ENCODE results near the gene KIT.

The KIT gene

DNA sequence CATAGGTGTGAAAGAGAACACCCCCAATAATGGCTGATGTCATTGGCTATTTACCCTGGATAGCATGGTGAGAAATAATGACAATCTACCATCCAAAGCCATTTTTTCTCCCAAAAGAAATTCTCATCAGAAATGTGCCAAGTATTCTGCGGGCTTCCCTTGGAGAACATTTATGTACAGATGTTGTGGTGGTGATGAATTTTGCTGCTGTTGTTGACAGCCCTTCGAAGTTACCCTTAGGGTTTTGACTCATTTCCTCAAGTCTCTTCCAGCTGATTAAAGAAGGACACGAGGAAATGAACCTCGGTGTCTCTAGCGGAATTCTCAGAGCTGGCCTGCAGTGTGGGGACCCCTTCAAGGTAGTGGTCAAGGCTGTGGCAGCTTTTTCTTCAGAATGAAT, 3.4 kb downstream of the KIT start:
- peak; percentile 68 for DNase-seq

DNA sequence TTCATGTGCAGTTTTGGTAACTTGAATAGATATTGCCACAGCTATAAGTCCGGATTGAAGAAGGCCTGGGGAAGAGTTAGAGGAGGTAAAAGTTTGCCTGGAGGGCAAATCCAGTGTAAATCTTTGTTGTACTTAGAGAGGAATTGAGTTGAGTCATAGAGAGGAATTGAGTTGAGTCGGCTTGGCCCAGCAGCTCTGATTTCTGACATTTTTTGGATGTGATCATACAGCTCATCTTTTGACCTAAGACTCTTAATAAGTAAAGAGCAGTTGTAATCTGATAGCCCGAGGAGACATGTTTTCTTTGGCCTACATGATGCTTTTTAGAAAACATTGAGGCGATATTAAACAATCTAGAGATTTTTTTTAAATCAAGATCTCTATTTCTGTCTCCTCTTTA, 3.9 kb downstream of the KIT start:
- peak; percentile 68 for DNase-seq

DNA sequence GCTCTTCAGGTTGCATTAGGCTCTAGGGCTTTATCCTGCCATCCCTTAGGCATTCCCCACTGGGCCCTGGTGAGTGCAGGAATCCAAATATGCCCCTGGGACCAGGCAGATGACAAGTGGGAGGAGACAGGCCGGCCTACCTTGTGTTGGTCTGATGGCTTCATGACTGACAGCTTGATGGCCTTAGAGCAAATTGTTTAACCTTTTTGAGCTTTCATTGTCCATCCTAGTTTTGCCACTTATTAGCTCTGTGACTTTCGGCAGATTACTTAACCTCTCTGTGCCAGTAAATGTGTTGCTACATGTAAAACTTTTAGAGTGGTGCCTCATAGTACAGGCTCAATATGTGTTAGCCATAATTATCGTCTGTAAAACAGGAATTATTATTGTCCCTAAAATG, 4.4 kb downstream of the KIT start:
- DNase-seq = peak; percentile 63

DNA sequence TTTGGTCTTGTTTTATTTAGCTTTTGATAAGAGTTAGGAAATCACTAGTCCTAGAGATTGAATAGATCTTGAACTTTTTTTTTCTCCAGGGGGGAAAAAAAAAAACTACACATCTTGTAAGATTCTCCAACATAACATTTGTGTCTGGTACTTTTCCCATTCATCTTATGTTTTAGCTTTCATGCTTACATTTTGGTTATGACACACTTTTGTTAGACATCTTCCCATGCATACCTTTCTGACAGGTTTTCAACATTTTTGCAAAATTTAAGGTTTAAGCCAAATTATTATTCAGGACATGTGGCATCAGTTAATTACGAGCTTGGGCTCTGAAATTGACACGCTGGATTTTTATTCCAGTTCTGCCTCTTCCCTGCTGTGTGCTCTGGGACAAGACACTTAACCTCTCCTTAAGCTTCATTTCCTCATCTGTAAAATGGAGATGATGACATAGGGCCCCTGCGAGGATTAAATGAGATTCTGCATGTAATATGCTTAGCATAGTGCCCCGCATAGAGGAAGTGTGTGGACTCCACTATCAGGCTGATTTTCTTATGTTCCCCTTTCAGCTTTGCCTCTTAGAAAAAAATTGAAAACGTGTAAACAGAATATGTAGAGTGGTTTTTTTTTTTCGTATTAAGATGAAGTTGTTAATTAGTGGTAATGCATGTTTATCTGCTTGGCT, 5.3 kb downstream of the KIT start:
- peak; percentile 91 for DNase-seq

DNA sequence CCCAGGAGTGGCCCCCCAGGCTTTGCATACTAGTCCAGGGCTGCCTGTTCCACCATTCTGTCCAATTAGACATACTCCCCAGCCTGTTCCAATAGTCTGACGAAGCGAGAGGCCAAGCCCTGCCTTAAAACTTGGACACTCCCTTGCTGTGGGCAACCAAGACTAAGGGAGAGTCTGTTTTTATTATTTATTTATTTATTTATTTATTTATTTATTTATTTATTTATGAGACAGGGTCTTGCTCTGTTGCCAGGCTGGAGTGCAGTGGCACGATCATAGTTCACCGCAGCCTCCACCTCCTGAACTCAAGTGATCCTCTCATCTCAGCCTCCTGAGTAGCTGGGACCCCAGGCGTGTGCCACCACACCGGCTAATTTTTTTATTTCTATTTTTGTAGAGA, 6.6 kb downstream of the KIT start:
- DNase-seq = no peak

DNA sequence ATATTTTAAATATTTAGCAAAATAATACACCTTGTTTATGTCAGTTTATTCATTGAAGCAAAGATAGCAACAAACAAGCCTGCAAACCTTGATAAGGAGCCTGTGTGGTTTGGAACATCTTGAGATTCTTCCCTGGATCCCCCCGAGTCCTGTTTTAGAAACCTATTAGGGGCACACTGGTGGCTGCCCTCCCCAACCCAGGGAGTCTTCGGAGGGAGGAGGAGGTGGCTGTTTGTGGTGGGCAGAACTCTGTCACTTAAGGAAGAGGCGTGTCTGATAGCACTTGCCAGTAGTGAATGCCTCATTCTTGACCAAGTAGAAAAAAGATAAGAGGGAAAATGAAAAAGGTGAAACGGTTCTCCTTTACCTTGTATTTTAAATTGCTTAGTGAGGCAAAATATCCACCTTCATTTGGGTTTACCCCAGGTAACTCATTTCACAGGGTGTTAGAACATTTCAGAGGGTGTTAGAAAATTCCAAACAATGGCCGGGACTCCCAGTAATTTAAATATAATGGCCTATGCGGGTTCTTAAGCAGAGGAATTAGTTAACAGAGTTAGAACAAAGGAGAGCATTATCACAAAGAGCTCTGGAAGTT, 10.4 kb downstream of the KIT start:
- peak; percentile 82 for DNase-seq

DNA sequence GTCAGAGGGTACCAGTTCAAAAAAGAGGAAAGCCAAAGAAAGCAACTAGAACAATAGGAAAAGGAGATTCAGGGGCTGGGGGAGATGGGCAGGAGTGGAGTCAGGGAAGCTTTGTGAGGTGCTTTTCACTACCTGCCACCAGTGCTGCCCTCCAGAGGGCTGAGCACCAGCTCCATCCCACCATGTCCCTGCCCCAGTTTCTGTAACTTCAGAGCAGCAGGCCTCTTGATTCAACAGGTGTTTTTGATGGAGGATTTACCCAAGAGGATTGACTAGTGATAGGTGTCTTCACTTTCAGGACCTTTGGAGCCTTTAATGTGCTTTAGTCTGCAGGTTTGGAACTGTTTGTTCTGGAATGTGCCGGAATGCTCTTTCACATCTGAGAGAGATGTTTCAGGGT, 12.1 kb downstream of the KIT start:
- no peak for DNase-seq

DNA sequence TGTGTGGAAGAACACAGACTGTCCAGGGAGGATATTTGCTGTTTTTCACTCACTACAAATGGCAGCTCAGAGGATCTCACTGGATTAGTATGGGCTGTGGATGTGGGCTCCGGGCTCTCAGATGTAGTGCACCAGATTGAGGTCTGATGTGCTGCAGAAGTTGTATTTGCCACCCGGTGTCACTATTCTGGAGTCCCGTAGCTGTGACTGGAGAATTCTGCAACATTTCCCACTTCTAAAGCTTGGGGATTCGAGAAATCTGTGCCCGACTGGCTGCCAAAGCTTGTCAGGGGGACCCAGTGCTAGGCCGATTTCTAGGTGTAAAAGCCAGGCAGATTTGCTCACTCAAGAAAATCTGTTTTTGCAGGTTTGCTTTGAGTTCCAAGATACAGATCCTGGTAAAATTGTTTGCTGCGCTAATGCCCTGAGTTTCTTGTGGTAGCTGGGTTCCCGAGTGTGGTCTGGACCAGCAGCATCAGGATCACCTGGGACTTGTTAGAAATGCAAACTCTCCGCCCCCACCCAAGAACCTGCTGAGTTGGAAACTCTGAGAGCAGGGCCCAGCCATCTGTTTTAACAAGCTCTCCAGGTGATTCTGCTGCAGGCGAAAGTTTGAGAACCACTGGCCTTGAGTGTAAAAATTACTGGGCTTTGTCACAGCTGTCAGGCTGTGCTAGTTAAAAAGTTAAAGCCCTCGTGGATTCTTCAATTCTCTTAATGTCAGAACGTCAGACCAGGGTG, 18.1 kb downstream of the KIT start:
- no peak for DNase-seq

DNA sequence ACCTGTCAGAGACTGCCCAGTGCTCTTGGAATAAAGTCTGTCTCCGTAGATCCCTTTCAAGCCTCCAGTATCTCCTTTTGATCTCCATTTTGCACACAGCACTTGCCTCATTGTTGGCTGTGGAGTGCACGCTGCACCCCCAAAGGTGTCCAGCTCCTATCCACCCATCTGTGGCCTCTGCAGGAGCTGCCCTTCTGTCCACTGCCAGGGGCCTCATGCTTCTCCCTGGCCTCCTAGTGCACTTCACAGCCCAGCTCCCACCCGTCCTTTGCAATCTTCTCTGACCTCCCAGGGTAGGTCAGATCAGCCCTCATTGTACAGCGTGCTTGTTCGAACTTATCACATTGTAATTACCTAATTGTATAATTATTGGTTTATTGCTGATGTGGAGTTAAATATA, 18.9 kb downstream of the KIT start:
- DNase-seq = no peak

DNA sequence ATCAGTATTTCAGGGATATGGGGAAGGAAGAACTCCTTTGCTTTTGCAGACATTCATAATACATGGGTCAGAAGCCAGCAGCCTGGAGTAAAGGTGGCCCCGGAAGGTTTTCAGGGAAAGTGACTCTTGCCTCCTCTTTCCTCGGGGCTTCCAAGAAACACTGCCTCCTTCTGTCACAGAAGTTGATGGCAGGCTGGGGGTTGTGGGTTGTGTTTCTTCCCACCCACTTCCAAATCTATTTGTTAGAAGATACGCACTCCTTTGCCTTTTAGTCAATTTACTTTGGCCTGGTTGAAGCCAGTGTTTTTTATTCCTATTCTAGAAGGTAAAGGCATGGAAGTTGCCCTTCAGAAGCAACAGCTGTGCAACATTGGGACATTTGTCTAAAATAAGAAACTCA, 19.7 kb downstream of the KIT start:
- DNase-seq = peak; percentile 39

DNA sequence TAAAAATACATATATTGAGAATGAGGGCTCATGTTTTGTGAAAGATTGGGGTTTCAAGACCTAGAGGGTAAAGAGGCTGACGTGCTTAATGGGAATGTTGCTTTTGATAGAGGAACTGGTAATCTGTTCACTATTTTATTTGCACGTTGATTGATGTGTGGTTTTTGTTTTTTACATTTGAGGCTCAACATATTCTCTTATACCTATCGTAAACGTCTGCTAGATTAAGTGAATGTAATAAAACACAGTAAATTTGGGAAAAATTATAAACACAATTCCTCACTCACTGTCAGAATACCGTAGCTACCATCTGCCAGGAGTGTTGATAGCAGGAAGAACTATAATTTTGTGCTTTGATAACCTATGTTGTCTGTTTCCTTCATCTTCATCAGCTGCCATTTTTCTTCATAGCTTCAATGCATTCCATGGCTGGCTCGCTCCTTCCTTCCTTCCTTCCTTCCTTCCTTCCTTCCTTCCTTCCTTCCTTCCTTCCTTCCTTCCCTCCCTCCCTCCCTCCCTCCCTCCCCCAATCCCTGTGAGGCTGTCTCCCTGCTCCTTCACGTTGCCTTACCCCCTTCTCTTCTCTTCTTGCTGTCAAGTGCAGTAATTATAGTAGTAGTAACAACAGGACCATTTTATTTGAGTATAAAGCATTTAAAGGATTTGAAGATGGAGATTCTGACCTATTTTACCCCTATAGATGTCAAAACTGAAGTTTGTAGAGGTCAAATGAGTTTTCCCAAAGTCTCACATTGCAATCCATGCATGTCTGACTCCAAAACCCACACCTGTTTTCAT, 20.3 kb downstream of the KIT start:
- DNase-seq = no peak

DNA sequence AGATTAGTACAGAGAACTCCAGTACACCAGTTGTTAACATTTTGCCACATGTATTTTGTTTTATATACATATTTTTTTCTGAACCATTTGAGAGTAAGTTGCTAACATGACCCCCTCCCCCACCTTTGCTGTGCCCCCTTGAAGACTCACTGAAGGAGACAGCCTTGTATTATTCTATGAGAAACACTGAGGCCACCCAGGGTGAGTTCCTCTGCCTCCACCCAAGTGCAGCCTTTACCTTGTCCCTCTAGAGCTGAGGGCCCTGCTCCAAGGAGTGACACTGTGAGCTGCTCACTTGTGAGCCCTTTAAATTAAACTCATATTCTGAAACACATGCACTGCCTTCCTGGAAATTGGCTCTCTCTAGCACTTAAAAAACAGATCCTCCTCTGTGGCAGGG, 21.1 kb downstream of the KIT start:
- no peak for DNase-seq

DNA sequence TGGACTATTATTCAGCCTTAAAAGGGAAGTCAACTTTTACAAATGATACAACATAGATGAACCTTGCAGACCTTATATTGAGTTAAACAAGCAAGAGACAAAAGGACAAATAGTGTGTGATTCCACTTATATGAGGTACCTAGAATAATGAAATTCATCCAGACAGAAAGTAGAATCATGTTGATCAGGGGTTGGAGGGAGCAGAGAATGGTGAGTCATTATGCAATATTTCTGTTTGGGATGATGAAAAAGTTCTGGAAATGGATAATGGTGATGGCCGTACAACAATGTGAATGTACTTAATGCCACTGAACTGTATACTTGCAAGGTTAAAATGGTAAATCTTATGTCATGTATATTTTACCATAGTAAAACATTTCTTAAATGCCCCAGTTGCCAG, 22.1 kb downstream of the KIT start:
- no peak for DNase-seq

DNA sequence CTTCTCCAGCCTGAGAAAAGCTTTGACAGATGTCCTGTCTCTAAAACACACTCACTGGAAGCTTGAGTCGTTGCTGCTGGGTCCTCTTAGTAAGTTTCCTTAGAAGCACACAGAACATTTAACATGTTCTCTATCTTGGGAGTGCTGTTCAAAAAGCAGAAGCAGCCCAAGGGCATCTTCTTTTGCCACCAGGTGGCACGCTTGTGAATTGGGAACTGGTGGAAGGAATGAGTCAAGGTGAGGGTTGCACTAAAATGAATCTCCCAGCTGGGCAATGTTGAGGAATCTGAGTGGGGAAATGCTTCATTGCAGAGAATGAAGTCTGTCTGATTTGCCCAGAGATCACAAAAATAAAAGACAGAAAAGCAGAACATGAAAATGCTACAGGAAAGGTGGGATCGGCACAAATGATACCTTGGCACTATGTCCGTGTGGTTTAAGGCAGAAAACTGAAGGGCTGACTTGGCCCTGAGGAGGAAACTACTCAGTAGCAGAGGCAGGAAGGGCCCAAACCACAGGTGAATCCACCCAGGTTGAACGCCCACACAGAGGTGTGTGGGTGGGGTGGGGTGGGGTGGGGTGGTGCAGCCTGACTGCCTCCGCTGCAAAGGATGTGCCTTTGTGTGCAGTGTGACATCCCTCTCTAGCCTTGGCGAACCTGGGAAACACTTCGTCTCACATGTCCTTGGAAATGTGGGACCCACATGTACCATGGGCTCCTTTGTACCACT, 26.0 kb downstream of the KIT start:
- peak; percentile 60 for DNase-seq

DNA sequence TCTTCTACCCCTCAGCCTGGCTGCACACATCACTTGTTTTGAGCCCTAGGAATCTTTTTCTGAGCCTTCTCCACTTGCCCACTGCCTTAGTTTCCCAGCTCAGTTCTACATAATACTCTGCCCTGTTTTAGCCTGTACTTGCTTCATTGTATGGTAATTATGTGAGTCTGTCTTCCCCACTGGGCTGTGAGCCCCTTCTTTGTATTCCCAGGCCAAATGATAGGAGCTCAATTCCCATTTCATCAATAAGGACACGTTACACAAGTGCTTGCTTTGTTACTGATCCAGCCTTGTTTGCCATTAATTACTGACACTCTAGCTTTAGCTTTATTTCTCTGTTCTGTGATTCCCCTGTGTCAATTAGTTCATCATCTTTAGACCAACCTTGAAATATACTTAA, 28.1 kb downstream of the KIT start:
- no peak for DNase-seq

DNA sequence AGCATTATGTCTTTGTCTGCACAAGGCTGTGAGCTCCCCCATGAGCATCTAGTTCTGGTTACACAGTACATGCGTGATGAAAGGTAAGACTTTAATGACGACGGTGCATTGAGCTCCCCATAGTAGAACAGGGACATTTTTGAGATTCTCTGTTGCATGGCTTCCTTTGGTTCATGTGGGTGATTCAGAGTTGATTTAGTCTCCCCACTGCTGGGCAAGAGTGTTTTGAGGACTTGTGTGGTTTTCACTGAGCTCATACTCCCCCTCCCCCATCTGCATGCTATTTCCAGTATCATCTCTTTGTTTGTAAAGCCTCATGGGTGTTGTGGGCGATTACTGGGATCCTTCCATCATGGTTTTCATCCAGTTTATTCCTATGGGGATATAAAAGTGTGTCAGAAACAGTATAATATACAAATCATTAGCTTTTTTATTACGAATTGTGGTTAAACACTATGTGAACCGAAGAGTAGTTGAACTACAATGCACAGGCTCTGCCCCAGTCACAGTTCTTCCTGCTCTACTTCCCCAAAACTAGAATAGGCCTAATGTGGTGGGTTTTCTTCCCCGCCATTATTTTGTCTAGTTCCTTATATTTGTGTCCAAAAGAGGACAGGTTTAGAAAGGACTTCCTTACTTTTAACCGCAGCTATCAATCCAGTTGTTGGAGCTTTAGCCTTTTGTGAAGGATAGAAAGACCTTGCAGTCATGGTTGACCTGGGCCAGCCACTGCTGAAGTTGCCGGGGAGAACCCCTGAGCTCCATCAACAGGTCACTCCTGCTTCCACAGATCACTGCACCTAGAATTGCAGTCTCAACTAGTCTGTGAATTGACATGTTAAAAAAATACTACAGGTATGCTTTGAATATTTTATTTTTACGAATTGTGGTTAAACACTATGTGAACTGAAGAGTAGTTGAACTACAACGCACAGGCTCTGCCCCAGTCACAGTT, 30.4 kb downstream of the KIT start:
- peak; percentile 77 for DNase-seq

DNA sequence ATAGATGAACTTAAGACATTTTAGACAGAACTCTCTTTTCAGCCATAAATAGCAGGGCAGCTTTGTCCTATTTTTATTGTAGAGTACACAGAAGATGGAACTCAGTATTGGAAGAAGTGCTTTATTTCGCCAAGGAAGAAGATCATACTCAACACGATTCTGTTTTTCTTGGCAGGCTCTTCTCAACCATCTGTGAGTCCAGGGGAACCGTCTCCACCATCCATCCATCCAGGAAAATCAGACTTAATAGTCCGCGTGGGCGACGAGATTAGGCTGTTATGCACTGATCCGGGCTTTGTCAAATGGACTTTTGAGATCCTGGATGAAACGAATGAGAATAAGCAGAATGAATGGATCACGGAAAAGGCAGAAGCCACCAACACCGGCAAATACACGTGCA, 37.6 kb downstream of the KIT start:
- DNase-seq = no peak

DNA sequence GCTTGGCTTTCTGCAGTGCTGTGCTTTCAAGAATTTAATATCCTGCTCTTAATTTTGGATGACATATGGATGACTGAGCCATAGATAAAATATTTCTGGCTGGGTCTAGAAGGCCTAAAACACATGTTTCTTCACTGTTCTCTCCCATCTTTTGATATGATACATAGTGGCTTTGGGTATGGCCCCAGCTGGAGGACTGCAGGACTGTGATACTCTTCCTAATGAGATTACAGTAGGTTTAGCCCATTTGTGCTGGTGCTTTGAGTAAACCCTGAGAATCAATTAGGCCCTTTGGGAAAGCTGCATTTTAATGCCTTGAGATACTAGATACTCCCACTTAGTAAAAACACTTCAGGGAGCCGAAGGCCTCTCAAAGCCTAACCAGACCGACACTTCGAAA, 38.0 kb downstream of the KIT start:
- DNase-seq = no peak

DNA sequence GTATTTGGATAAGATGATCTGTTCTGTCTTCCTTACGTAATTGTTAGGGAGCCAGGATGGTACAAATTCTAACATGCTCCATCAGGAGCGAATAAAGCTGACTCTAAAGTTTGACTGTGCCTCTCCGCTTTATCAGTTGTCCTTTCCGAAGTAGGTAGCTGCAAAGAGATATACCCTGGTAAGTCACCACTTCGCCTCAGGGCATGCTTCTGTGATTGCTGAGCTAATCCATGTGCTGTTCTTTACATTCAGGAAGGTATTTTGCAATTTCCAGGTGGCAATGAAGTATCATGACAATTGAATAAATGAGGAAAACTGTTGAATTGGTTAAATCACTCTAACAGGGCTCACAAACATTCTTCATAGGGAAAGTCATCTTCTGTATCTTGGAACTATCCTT, 38.9 kb downstream of the KIT start:
- DNase-seq = no peak

DNA sequence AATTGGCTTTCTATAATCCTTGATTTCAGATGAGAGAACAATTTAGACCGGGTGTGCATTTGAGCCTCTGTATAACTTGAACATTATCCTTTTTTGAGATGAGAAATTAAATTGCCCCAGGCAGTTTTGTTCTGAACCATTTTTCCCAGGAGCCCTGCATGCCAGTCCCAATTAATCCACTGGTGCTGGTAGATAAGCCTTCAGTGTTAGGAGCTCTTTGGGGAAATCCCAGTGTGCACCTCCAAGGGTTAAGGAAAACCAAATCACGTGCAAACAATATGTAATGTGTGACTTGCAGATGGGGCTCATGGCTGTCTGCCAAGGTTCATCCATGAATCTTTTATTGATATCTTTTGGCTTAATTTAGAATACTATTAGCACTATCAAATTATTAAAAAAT, 43.2 kb downstream of the KIT start:
- DNase-seq = no peak

DNA sequence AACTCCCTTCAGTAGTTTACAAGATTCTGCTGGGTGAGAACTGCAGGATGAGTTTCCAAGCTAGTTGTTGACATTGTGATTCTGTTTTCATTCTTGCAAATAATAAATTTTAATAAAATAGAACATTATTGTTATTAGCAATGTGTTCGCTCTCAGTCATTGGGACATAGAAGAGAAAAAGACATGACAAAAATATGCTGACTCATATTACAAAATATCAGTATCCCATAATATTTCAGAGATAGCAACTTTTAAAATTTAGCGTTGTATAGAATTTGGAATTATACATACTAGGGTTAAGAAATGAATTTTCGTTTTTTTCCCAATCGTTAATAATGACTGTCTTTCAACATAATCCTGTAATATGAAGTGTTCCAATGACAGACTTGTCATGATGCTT, 45.4 kb downstream of the KIT start:
- no peak for DNase-seq

DNA sequence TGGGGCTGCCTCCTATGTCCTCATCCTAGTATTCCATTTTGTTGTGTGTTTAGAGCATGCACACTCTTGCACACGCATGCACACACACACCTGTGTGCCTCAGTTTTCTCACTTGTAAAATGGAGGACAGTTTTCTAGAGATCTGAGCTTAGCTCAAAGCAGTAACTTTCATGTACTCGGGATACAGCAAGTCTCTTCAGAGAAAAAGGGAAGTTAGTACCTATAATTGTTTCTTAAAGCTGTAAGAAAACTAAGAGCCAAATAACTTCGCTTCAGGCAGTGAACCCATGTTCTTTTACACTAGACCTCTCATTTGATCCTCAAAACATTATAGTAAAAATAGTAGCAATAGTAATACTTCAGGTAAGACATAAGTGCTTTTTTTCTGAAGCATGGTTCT, 49.6 kb downstream of the KIT start:
- DNase-seq = peak; percentile 28

Data from OCI-M1 (cell line).